Keratinocyte (primary cell): Measurements from ENCODE around the gene DEF6.

Experiments
- CTCF ChIP-seq, 3 experiments: IDR thresholded peaks in 1 of 3; conservative IDR thresholded peaks in 1 of 3; optimal IDR thresholded peaks in 1 of 3; 2 replicates in 2 of 3; 3 replicates in 1 of 3; pipeline versions ENCODE3 to v1.5.1; 2011; ENCODE audit warnings: low read length in 3 of 3, mild to moderate bottlenecking in 3 of 3, moderate library complexity in 2 of 3, control low read depth in 1 of 3, inconsistent platforms in 1 of 3; ENCODE audit not compliant: insufficient read depth in 2 of 3; ENCODE audit errors: extremely low read depth in 1 of 3
- EZH2 ChIP-seq: IDR thresholded peaks from one replicate; pipeline ENCODE4 v1.6.1; 2012; ENCODE audit warnings: inconsistent platforms, mild to moderate bottlenecking, low read length, moderate library complexity

- no peak for TF ChIP-seq CTCF (optimal IDR thresholded peaks at IDR 0.05 in 1 of 3, IDR thresholded peaks at IDR 0.05 in 1 of 3, conservative IDR thresholded peaks at IDR 0.05 in 1 of 3; ENCODE audit: extremely low read depth in 1 of 3, insufficient read depth in 2 of 3, low read length in 3 of 3)
- no peak for TF ChIP-seq EZH2
Measured at GRCh38 chr6:35280903-35281302, 16.7 kb upstream of the DEF6 start.
